Measurements from ENCODE around the gene CPSF6.

DNA sequence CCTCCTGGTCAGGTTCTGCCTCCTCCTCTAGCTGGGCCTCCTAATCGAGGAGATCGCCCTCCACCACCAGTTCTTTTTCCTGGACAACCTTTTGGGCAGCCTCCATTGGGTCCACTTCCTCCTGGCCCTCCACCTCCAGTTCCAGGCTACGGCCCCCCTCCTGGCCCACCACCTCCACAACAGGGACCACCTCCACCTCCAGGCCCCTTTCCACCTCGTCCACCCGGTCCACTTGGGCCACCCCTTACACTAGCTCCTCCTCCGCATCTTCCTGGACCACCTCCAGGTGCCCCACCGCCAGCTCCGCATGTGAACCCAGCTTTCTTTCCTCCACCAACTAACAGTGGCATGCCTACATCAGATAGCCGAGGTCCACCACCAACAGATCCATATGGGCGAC lies 19.3 kb downstream of the CPSF6 start:
- no peak for TF ChIP-seq ZNF423 (CRISPR knock-in tag; IDR thresholded peaks at IDR 0.05)
- TF ChIP-seq FOXP1 (CRISPR knock-in tag; IDR thresholded peaks at IDR 0.05; ENCODE audit: borderline replicate concordance): no peak
- TF ChIP-seq, protein P1, sequence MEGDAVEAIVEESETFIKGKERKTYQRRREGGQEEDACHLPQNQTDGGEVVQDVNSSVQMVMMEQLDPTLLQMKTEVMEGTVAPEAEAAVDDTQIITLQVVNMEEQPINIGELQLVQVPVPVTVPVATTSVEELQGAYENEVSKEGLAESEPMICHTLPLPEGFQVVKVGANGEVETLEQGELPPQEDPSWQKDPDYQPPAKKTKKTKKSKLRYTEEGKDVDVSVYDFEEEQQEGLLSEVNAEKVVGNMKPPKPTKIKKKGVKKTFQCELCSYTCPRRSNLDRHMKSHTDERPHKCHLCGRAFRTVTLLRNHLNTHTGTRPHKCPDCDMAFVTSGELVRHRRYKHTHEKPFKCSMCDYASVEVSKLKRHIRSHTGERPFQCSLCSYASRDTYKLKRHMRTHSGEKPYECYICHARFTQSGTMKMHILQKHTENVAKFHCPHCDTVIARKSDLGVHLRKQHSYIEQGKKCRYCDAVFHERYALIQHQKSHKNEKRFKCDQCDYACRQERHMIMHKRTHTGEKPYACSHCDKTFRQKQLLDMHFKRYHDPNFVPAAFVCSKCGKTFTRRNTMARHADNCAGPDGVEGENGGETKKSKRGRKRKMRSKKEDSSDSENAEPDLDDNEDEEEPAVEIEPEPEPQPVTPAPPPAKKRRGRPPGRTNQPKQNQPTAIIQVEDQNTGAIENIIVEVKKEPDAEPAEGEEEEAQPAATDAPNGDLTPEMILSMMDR (IDR thresholded peaks at IDR 0.05): no peak
- TF ChIP-seq, protein P2, sequence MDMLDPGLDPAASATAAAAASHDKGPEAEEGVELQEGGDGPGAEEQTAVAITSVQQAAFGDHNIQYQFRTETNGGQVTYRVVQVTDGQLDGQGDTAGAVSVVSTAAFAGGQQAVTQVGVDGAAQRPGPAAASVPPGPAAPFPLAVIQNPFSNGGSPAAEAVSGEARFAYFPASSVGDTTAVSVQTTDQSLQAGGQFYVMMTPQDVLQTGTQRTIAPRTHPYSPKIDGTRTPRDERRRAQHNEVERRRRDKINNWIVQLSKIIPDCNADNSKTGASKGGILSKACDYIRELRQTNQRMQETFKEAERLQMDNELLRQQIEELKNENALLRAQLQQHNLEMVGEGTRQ (CRISPR knock-in tag; IDR thresholded peaks at IDR 0.05): no peak
